Measurements from ENCODE around the gene RECK.

RECK gene

GRCh38 chr9:36036253-36036779 is 397 bp upstream of the RECK start:
- TF ChIP-seq CTCF (conservative IDR thresholded peaks at IDR 0.05; ENCODE audit: low read depth, low read length): no peak
- H3K4me3 ChIP-seq (ENCODE audit: low read length): peak overlapping the region; percentile 80
- DNase-seq (ENCODE audit: low read depth): no peak

- H3K4me3 ChIP-seq (ENCODE audit: low read length): peak overlapping the region; percentile 80
- no peak for TF ChIP-seq CTCF (conservative IDR thresholded peaks at IDR 0.05; ENCODE audit: low read depth, low read length)
- DNase-seq (ENCODE audit: low read depth): no peak
Measured at GRCh38 chr9:36037549-36038122, 923 bp downstream of the RECK start.

GRCh38 chr9:36039121-36039520 is 2.4 kb downstream of the RECK start:
- no peak overlapping the region for H3K4me3 ChIP-seq (ENCODE audit: low read length)
- no peak for DNase-seq (ENCODE audit: low read depth)
- TF ChIP-seq CTCF (conservative IDR thresholded peaks at IDR 0.05; ENCODE audit: low read depth, low read length): no peak

- H3K4me3 ChIP-seq (ENCODE audit: low read length): no peak overlapping the region
- DNase-seq (ENCODE audit: low read depth): no peak
- TF ChIP-seq CTCF (conservative IDR thresholded peaks at IDR 0.05; ENCODE audit: low read depth, low read length): no peak
Measured at GRCh38 chr9:36039696-36040095, 3.0 kb downstream of the RECK start.

- no peak overlapping the region for H3K4me3 ChIP-seq (ENCODE audit: low read length)
- DNase-seq (ENCODE audit: low read depth): no peak
- TF ChIP-seq CTCF (conservative IDR thresholded peaks at IDR 0.05; ENCODE audit: low read depth, low read length): no peak
Measured at GRCh38 chr9:36040271-36040925, 3.7 kb downstream of the RECK start.

- no peak for TF ChIP-seq CTCF (conservative IDR thresholded peaks at IDR 0.05; ENCODE audit: low read depth, low read length)
- no peak for DNase-seq (ENCODE audit: low read depth)
- no peak overlapping the region for H3K4me3 ChIP-seq (ENCODE audit: low read length)
Measured at GRCh38 chr9:36041506-36041905, 4.8 kb downstream of the RECK start.

- no peak for DNase-seq (ENCODE audit: low read depth)
- no peak for TF ChIP-seq CTCF (conservative IDR thresholded peaks at IDR 0.05; ENCODE audit: low read depth, low read length)
- H3K4me3 ChIP-seq (ENCODE audit: low read length): no peak overlapping the region
Measured at GRCh38 chr9:36045610-36046009, 8.9 kb downstream of the RECK start.
